Measurements from ENCODE around the gene EPB41L4B. TPM values are rescaled to one million over a fixed set of nuclear protein-coding genes. Genes with fewer than 3 reads are reported as not detected.

Gene EPB41L4B
- total RNA-seq, 2 experiments from 2014 or later: 0.34 TPM

DNA sequence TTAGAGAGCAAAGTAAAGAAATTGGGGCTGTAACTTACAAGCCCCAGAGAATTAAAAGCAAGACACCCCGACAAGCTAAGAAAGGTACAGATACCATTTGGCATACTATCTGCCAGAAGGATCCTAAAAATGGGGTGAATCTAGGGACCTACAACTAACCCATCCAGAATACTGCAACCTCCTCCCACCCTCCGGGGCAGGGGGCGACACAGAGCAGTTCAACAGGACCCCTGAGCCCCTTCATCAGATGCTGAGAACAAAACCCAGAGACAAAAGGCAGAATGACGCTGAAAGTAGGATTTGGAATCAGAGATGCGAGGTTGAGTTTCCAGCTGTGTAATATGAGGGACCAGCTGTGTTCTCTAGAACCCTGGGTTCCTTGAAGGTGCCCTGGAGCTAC lies 71.2 kb downstream of the EPB41L4B start:
- Mint-ChIP-seq H3K27ac (no peak overlapping the region), H3K36me3 (ENCODE audit: low read depth) (no peaks in the 10 kb centered on the region), H3K4me1 (ENCODE audit: low read depth) (no peaks in the 10 kb centered on the region), H3K27me3 (peaks cover 2% of the 10 kb centered on the region), H3K9me3 (no peaks in the 10 kb centered on the region), H3K4me3 (no peak overlapping the region)
- ATAC-seq (no peak), DNase-seq (no peak)
- ChIA-PET CTCF (no interaction called here), POLR2A (no interaction called here)
- TF ChIP-seq, protein P1, sequence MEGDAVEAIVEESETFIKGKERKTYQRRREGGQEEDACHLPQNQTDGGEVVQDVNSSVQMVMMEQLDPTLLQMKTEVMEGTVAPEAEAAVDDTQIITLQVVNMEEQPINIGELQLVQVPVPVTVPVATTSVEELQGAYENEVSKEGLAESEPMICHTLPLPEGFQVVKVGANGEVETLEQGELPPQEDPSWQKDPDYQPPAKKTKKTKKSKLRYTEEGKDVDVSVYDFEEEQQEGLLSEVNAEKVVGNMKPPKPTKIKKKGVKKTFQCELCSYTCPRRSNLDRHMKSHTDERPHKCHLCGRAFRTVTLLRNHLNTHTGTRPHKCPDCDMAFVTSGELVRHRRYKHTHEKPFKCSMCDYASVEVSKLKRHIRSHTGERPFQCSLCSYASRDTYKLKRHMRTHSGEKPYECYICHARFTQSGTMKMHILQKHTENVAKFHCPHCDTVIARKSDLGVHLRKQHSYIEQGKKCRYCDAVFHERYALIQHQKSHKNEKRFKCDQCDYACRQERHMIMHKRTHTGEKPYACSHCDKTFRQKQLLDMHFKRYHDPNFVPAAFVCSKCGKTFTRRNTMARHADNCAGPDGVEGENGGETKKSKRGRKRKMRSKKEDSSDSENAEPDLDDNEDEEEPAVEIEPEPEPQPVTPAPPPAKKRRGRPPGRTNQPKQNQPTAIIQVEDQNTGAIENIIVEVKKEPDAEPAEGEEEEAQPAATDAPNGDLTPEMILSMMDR (IDR thresholded peaks at IDR 0.05): no peak
- intact Hi-C loops (cut with micrococcal nuclease): no loop called here

DNA sequence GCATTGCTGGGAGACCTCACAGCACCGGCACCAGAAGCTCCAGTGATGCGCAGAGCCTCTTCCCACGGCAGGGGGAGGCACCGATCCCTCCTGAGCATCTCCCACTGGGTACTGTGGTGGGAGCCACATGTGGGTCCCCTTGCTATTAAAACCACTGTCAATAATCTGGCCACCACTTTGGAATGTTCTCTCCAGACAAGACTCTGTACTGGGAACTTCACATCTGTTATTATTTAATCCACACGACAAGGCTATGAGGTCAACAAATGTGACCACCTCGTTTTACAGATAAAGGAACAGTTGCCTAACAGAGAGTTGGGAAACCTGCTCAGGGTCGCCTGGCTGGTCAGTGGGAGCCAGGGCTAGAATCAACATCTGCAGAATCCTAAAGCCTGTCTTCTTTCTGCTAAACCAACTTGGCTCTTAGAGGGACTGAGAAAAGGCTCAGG lies 72.7 kb downstream of the EPB41L4B start:
- ChIA-PET POLR2A (interaction anchor here (0.8 kb wide), 1 partner anchor 14 kb away, joined by 3 read pairs; no protein-coding TSS in a partner anchor), CTCF (no interaction called here)
- H3K27me3 Mint-ChIP-seq: peaks cover 10% of the 10 kb centered on the region
- ATAC-seq (no peak), DNase-seq (no peak)
- no peak overlapping the region for H3K4me3 Mint-ChIP-seq
- no peak overlapping the region for H3K27ac Mint-ChIP-seq
- H3K36me3 Mint-ChIP-seq (ENCODE audit: low read depth): no peaks in the 10 kb centered on the region
- intact Hi-C loops (cut with micrococcal nuclease): no loop called here
- H3K9me3 Mint-ChIP-seq: no peaks in the 10 kb centered on the region
- H3K4me1 Mint-ChIP-seq (ENCODE audit: low read depth): no peaks in the 10 kb centered on the region
- TF ChIP-seq, protein P1 (IDR thresholded peaks at IDR 0.05): no peak

DNA sequence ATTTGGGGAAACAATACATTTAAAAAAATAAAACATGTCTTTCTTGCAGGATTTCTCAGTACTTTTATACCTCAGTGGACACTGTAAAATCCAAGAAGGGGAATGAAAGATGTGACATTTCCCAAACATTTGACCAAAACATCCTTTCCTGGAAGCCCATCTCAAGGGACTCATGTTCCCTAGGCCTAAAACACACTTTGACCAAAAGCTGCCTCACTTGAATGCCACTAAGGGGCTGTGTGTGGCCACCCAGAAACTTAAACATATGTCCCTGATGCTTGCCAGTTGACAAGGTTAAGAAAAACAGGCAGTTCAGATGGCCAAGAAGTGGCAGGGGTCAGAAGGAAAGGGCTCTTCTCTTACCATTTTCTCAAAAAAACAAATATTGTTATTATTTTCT lies 73.6 kb downstream of the EPB41L4B start:
- Mint-ChIP-seq H3K9me3 (no peaks in the 10 kb centered on the region), H3K4me3 (no peak overlapping the region), H3K27me3 (peaks cover 14% of the 10 kb centered on the region), H3K4me1 (ENCODE audit: low read depth) (no peaks in the 10 kb centered on the region), H3K36me3 (ENCODE audit: low read depth) (no peaks in the 10 kb centered on the region), H3K27ac (no peak overlapping the region)
- ChIA-PET POLR2A (interaction anchor here (0.6 kb wide), 1 partner anchor 8 kb away, joined by 3 read pairs; no protein-coding TSS in a partner anchor), CTCF (interaction anchor here (0.9 kb wide), 1 partner anchor 12 kb away, joined by 3 read pairs; no protein-coding TSS in a partner anchor)
- ATAC-seq (no peak), DNase-seq (no peak)
- intact Hi-C loops (cut with micrococcal nuclease): no loop called here
- TF ChIP-seq, protein P1 (IDR thresholded peaks at IDR 0.05): no peak

DNA sequence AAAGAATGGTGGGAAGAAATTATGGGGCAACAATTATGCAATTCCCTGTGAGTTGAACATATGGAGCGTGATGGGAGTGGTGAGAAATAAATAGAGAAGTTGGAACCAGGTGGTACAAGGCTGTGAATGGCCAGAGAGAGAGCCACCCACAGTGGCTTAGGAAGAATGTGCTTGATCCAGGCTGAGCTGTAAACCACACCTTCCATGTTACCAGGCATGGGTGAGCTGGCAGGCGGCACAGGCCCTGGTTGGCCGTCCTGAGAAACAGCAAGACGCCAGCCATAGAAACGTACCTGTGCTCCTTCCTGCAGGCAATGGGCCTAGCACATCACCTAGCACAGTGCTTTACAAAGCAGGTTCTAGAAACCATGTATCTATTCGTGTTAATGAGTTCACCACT lies 74.3 kb downstream of the EPB41L4B start:
- no peak for ATAC-seq
- H3K27ac Mint-ChIP-seq: no peak overlapping the region
- POLR2A ChIA-PET: no interaction called here
- CTCF ChIA-PET: interaction anchor here (0.9 kb wide), 1 partner anchor 13 kb away, joined by 3 read pairs; no protein-coding TSS in a partner anchor
- TF ChIP-seq, protein P1 (IDR thresholded peaks at IDR 0.05): no peak
- H3K27me3 Mint-ChIP-seq: peaks cover 16% of the 10 kb centered on the region
- intact Hi-C loops (cut with micrococcal nuclease): no loop called here
- DNase-seq: no peak
- H3K36me3 Mint-ChIP-seq (ENCODE audit: low read depth): no peaks in the 10 kb centered on the region
- no peak overlapping the region for H3K4me3 Mint-ChIP-seq
- H3K4me1 Mint-ChIP-seq (ENCODE audit: low read depth): no peaks in the 10 kb centered on the region
- no peaks in the 10 kb centered on the region for H3K9me3 Mint-ChIP-seq

DNA sequence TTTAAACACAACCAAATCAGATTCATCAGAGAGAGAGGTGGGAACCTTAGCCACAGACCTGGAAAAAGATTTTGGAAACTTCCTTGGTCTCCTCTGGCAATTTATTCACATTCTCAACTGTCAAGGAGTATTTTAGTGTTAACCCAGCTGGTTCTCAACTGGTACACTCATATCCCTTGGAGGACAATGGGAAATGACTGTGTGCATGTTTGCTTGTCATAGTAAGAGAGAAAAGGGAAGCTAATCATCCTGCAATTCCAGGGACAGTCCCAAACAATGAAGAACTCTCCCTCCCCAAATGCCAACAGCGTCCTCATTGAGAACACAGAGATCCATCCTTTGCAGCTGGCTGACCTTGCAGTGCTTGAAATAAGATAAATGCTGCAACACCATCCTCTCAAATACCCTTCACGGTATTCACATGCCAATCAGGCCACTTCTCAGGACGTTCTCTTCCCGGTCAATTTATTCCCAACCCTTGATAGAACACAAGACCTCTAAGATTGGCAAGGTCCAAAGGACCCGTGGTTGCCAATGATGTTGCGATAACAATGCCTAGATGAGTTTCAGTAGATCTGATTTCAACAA lies 75.5 kb downstream of the EPB41L4B start:
- ChIA-PET CTCF (interaction anchor here (0.6 to 1.4 kb wide), 5 partner anchors 10 to 72 kb away, joined by 3 to 6 read pairs (median 5); no protein-coding TSS in a partner anchor), POLR2A (no interaction called here)
- H3K4me1 Mint-ChIP-seq (ENCODE audit: low read depth): no peaks in the 10 kb centered on the region
- no peak overlapping the region for H3K4me3 Mint-ChIP-seq
- H3K9me3 Mint-ChIP-seq: no peaks in the 10 kb centered on the region
- H3K27ac Mint-ChIP-seq: no peak overlapping the region
- TF ChIP-seq, protein P1 (IDR thresholded peaks at IDR 0.05): no peak
- intact Hi-C loops (cut with micrococcal nuclease): no loop called here
- no peak for ATAC-seq
- no peak for DNase-seq
- no peaks in the 10 kb centered on the region for H3K36me3 Mint-ChIP-seq (ENCODE audit: low read depth)
- peaks cover 19% of the 10 kb centered on the region for H3K27me3 Mint-ChIP-seq
